GM21717 (cell line): ENCODE data around the gene CCDC7.
"Not testable (repeated sequence)": the region's sequence is repeated elsewhere in the genome, so short reads cannot be mapped to it uniquely, and the experiment has no call there.

Source experiments
- ATAC-seq: cut with Tn5 transposase; IDR thresholded peaks from one replicate; pipeline ENCODE4 v1.9.1; 2021; ENCODE audit warnings: mild to moderate bottlenecking, moderate library complexity; ENCODE audit not compliant: unreplicated experiment

CCDC7 gene

DNA sequence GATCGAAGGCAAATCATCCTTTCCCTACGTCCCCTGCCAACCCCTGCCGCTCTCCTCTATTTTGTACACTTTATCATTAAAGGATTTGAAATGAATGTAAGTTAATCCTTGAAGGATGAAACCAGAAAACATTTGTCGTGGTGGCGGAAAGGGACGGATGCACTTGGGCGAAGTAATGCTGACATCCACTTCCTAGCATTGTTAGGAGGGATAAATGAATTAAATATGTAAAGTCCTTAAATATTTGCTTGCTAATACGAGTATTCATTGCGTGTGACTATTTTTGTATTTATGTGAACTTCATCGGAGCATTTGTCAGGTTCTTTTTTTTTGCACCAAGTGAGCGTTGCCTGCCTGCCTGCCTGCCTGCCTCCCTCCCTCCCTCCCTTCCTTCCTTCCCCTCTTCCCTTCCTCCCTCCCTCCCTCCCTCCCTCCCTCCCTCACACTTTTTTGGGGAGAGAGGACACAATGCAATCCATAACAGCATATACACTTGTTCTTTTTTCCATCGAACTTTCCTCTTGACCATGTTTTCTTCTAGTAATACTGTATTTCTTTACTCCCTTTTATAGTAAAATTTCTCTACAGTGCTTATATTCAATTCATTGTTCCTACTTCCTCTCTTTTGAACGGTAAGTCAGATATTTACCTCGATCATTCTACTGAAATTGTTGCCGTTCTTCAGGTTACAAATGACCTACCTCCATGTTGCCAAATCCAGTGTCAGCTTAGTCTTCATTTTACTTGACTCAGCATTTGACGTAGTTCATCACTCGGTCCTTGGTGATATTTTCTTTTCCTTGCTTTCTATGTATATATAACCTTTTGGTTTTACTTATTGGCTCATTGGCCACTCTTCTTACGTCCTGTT is 831 bp downstream of the CCDC7 start:
- peak; percentile 7 for ATAC-seq

DNA sequence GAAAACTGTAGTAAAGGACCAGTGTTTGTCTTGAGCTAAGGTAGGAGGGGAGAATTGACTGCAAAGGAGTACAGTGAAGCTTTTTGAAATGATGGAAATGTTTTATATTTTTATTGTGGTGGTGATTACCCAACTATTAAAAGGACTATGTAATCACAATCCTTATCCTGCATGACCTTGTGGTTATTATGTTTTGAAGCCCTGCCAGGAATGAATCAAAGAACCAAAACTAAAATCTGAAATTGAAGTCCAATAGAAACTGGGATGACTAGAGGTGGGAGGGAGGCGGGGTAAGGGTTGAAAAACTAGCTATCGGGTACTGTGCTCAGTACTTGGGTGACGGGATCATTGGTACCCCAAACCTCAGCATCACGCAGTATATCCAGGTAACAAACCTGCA is 8.2 kb downstream of the CCDC7 start:
- no peak for ATAC-seq

DNA sequence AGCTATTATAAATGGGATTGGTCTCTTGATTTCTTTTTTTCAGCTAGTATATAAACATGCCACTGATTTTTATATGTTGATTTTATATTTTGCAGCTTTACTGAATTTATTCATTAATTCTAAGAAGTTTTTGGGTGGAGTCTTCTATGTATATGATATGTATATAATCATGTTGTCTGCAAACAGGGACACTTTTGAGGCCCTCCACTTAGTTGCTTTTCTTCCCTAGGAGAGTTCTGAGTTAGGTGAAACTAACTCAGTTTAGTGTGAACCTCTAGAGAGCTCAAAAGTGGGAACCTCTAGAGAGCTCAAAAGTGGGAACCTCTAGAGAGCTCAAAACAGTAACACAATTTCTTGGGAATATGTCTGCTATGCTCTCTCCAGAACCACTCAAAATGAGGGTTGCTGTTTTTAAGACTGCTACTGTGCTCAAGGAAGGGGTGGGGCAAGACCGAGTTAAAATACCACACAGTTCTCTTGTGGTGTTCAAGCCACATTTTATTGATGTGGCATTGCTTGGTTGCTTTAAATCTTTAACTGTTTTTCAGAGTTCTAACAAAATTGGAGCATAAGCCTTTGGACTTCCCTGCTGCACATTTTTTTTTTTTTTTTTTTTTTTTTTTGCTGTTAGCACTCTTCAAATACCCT is 13.2 kb downstream of the CCDC7 start:
- no peak for ATAC-seq

DNA sequence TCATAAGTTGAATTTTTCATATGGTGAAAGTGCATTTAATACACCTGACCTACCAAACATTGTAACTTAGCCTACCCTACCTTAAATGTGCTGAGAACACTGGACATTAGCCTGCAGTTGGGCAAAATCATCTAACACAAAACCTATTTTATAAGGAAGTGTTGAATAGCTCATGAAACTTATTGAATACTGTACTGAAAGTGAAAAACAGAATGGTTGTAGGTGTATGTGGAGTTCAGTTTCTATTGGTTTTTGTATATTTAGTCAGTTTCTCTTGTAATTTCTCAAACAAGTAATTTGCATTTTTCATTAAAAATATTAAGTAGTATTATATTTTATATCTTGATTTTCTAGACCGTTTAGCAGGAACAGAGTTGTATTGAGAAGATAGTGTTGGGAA is 15.3 kb downstream of the CCDC7 start:
- ATAC-seq, result peak; percentile 62

DNA sequence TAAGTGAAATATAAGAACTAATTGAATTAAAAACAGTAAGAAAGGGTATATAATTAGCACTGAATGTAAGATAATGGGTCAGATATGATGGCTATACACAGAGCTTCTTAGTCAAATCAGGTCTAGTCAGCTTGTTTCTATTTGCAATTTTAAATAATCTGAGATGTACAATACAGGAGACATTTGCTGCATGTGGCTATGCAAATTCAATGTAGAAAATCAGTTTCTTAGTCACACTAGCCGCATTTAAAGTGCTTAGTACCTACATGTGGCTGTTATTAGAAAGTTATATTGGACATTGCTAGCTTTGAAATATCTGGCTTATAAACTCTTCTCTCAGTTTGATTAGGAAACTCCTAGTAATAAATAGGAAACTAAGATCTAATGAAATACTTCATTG is 25.3 kb downstream of the CCDC7 start:
- no peak for ATAC-seq

DNA sequence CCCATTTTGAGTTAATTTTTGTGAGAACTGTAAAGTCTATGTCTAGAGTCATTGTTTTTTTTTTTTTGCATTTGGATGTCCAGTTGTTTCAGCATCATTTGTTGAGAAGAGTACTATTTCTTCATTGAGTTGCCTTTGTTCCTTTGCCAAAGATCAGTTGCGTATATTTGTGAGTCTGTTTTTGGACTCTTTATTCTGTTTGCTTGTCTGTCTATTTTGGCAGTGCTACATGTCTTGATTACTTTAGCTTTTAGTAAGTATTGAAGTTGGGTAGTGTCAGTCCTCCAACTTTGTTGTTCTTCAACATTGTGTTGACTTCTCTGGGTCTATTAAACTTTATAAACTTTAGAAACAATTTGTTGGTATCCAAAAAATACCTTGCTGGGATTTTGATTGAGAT is 31.6 kb downstream of the CCDC7 start:
- ATAC-seq, result no peak

DNA sequence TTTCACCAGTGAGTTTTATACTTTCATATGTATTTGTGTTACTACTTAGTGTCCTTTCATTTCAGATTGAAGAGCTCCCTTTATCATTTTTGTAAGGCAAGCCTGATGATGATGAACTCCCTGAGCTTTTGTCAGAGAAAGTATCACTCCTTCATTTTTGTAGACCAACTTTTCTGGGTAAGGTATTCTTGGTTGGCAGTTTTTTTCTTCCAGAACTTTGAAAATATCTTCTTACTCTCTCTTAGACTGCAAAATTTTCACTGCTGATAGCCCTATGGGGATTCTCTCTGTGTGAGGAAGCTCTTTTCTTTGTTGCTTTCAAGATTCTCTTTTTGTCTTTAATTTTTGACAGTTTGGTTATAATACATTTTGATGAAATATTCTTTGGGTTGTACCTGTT is 35.7 kb downstream of the CCDC7 start:
- no peak for ATAC-seq

DNA sequence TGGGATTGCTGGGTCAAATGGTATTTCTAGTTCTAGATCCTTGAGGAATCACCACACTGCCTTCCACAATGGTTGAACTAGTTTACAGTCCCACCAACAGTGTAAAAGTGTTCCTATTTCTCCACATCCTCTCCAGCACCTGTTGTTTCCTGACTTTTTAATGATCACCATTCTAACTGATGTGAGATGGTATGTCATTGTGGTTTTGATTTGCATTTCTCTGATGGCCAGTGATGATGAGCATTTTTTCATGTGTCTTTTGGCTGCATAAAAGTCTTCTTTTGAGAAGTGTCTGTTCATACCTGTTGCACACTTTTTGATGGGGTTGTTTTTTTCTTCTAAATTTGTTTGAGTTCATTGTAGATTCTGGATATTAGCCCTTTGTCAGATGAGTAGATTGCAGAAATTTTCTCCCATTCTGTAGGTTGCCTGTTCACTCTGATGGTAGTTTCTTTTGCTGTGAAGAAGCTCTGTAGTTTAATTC is 37.1 kb downstream of the CCDC7 start:
- ATAC-seq, result not testable (repeated sequence)

DNA sequence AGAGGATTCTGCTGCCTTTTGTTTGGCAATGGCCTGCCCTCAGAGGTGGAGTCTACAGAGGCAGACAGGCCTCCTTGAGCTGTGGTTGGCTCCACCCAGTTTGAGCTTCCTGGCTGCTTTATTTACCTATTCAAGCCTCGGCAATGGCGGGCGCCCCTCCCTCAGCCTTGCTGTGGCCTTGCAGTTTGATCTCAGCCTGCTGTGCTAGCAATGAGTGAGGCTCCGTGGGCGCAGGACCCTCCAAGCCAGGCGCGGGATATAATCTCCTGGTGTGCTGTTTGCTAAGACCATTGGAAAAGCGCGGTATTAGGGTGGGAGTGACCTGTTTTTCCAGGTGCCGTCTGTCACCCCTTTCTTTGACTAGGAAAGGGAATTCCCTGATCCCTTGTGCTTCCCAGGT is 42.1 kb downstream of the CCDC7 start:
- not testable (repeated sequence) for ATAC-seq

DNA sequence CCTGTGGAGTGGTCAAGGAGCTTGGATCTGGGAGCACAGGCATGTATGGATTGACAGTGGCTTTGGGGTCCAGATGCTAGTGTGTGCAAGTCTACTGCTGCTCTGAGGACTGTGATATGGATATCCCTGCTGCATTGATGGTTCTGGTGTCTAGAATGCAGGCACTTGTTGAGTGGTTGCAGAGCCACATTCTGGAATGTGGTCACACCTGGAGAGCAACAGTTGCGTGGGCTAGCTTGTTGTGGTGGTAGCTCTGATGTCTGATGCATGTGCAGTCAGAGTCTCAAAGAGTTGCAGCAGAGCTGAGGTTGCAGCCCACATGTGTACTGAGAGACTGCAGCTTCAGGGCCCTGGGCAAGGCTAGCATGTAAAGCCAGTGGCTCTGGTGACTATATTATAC is 43.2 kb downstream of the CCDC7 start:
- no peak for ATAC-seq

DNA sequence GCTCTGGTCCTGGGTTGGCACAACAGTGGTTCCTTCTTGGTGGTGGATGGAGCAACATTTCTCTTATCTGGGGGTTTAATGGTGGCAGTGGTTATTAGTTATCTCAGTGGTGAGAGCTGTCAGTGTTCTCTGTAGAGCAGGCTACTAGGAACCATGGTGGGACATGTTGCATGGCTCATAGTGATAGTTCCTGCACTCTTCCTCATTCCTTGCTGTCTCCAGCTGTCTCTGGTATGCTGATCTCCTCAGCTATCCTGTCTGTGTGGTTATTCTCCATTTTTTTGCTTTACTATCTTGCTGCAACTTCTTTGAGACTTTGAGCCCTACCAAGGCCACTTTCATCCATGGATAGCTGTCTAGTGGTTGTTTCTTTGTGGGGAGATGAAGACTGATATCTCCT is 44.0 kb downstream of the CCDC7 start:
- ATAC-seq, result no peak

DNA sequence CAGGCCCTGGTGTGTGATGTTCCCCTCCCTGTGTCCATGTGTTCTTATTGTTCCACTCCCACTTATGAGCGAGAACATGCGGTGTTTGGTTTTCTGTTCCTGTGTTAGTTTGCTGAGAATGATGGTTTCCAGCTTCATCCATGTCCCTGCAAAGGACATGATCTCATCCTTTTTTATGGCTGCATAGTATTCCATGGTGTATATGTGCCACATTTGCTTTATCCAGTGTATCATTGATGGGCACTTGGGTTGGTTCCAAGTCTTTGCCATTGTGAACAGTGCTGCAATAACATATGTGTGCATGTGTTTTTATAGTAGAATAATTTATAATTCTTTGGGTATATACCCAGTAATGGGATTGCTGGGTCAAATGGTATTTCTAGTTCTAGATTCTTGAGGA is 48.6 kb downstream of the CCDC7 start:
- not testable (repeated sequence) for ATAC-seq

DNA sequence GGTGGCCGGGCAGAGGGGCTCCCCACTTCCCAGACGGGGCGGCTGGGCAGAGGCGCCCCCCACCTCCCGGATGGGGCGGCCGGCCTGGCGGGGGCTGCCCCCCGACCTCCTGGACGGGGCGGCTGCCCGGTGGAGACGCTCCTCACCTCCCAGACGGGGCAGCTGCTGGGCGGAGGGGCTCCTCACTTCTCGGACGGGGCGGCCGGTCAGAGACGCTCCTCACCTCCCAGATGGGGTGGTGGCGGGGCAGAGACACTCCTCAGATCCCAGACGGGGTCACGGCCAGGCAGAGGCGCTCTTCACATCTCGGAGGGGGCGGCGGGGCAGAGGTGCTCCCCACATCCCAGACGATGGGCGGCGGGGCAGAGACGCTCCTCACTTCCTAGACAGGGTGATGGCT is 54.2 kb downstream of the CCDC7 start:
- not testable (repeated sequence) for ATAC-seq

DNA sequence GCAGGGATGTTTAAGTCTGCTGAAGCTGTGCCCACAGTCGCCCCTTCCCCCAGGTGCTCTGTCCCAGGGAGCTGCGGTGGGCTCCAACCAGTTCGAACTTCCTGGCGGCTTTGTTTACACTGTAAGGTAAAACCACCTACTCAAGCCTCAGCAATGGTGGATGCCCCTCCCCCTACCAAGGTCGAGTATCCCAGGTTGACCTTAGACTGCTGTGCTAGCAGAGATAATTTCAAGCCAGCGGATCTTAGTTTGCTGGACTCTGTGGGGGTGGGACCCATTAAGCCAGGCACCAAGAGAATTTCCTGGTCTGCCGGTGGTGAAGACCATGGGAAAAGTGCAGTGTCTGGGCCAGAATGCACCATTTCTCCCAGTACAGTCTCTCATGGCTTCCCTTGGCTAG is 56.0 kb downstream of the CCDC7 start:
- no peak for ATAC-seq

DNA sequence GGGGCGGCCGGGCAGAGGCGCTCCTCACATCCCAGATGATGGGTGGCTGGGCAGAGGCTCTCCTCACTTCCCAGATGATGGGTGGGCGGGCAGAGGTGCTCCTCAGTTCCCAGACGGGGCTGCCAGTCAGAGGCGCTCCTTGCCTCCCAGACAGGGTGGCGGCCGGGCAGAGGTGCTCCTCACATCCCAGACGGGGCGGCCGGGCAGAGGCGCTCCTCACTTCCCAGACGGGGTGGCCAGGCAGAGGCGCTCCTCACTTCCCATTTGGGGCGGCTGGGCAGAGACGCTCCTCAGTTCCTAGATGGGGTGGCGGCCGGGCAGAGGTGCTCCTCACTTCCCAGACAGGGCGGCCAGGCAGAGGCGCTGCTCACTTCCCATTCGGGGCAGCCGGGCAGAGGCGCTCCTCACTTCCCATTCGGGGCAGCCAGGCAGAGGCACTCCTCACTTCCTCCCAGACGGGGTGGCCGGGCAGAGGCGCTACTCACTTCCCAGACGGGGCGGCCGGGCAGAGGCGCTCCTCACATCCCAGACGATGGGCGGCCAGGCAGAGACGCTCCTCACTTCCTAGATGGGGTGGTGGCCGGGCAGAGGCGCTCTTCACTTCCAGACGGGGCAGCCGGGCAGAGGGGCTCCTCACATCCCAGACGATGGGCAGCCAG is 60.0 kb downstream of the CCDC7 start:
- ATAC-seq, result not testable (repeated sequence)

DNA sequence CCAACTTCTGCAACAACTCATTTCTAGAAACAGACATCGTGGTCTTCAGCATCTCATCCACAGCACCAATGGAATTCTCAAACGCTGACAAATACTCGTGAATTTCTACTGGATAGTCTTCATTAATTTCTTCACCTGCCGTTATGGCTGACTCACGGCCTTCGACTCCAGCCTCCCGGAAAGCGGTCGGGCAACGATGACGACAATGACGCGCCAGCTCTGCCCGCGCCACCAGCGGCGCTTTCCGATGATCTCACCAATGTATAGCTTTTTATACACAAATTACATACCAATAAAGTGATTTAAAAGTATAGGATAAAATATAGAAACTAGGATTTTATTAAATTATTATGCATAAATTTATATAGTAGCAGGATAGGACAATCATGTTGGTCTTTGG is 65.7 kb downstream of the CCDC7 start:
- ATAC-seq, result no peak

DNA sequence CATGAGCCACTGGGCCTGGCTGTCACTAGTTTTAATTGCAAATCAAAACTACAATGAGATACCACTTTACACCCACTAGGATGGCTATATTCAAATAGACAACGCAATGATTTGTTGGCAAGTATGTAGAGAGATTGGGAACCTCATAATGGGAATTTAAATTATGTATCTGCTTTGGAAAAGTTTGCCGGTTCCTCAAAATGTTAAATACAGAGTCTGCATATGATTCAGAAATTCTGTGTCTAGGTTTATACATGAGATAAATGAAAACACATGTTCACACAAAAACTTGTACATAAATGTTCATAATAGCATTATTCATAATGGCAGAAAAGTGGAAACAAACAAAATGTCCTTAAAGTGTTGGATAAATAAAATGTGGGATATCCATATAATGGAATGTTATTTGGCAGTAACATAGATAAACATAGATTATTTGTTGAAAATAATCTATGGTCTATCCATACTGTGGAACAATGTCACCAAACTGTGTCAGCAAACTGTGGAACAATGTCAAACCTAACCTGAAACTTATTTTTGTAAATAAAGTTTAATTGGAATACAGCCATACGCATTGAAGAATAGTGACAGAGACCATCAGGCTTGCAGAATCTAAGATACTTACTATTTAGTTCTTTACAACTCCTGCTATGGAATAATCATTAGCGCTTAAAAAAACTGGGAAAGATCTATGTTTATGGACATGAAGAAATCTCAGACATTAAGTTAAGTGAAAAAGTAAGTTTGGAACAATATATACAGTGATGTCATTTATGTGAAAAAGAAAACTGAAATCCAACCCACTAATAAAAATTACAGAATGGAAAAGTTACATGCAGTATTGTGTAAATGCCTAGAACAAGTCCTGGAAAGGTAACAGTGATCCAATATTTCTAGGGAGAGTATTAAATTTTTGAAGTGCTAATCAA is 70.9 kb downstream of the CCDC7 start:
- ATAC-seq, result no peak

DNA sequence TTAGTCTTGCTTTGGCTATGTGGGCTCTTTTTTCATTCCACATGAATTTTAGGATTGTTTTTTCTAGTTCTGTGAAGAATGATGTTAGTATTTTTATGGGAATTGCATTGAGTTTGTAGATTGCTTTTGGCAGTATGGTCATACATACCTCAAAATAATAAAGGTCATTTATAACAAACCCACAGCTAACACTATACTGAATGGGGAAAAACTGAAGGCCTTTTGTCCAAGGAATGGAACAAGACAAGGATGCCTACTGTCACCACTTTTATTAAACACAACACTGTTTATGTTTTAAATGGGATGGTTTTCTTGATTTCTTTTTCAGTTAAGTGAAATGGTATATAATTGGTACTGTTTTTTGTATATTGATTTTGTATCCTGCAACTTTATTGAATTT is 84.3 kb downstream of the CCDC7 start:
- ATAC-seq, result no peak

DNA sequence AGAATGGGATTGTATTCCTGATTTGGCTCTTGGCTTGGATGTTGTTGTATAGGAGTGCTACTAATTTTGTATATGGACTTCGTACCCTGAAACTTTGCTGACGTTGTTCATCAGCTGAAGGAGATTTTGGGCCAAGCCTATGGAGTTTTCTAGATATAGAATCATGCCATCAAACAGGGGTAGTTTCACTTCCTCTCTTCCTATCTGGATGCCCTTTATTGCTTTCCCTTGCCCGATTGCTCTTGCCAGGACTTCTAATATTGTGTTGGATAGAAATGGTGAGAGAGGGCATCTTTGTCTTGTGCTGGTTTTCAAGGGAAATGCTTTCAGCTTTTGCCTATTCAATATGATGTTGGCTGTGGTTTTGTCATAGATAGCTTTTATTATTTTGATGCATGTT is 92.3 kb downstream of the CCDC7 start:
- ATAC-seq, result no peak

DNA sequence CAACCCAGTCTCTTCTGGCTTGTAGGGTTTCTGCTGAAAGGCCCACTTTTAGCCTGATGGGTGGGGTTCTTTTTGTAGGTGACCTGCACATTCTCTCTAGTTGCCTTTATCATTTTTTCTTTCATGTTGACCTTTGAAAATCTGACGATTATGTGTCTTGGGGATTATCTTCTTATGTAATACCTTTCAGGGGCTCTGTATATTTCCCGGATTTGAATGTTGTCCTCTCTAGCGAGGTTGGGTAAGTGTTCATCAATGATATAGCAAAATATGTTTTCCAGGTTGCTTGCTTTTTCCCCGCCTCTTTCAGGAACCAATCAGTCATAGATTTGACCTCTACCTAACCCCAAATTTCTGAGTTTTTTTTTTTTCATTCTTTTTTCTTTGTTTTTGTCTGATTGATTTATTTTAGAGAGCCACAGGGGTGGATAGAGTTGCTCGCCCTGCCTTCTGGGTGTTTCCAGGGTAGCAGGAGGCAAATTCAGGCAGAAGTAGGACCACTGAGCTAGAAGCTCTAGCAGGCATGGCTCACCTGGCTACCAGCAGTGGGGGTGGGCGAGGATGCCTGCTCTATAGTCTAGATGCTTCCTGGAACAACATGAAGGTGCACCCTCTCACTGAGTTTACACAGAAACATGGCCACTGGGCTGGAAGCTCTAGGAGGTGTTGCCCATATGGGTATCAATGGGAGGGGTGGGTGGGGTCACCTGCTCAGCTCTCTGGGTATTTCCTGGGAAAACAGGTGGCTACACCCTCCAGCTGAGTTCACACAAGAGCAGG is 94.9 kb downstream of the CCDC7 start:
- no peak for ATAC-seq
